DND-41 (cell line): ENCODE results near the gene GRID1.

ENCODE experiments used
- CTCF ChIP-seq: IDR thresholded peaks from 2 replicates; pipeline ENCODE4 v1.5.1; 2012; ENCODE audit warnings: borderline replicate concordance, low read length, moderate library complexity, mild to moderate bottlenecking; ENCODE audit not compliant: poor library complexity, severe bottlenecking; ENCODE audit errors: extremely low read depth
- EZH2 ChIP-seq: IDR thresholded peaks from 3 replicates; pipeline ENCODE4 v1.6.1; 2012; ENCODE audit warnings: borderline replicate concordance, low read depth, mild to moderate bottlenecking, moderate library complexity, low read length, inconsistent platforms; ENCODE audit not compliant: severe bottlenecking

DNA sequence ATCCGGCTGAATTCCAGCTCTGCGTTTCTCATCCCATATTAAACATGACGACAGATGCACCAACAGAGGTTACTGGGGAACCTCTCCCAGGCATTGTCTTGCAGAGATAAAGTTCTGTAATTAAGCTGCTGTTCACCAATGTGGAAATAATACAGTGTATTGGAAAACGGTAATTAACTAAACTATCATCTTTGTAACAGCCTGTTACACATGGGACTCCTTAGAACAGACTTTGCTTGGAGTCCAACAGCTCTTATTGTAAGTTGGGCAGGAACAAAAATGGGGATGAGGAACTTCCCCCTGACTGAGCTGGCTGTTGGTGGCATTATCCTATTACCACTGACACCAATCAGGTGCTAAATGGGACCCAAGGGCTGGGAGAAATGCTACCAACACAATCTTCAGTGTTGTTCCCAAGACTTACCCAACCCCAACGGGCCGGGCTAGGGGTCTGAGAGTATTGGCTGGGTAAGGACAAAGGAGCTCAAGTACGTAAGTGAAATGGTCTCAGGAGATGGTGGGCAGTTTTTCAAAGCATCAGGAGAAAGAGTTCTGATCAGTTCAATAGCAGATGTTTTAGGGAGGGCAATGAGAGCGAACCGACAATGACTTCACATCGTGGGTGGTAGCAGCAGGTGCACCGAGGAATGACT is 759.4 kb downstream of the GRID1 start:
- no peak for TF ChIP-seq CTCF
- no peak for TF ChIP-seq EZH2
